GM18505 (cell line): ENCODE data around the gene BORCS5.

Experiments
- ATAC-seq: cut with Tn5 transposase; IDR thresholded peaks from one replicate; pipeline ENCODE4 v1.9.1; 2021; ENCODE audit not compliant: unreplicated experiment
- POLR2A ChIP-seq: IDR thresholded peaks from 4 replicates; pipeline ENCODE4 v1.6.1; 2011; ENCODE audit warnings: borderline replicate concordance; ENCODE audit not compliant: insufficient read depth, insufficient read length; ENCODE audit errors: extremely low read depth

Gene BORCS5

GRCh38 chr12:12367482-12367998 lies 10.7 kb downstream of the BORCS5 start:
- TF ChIP-seq POLR2A, result no peak
- no peak for ATAC-seq

- no peak for TF ChIP-seq POLR2A
- no peak for ATAC-seq
Observed at GRCh38 chr12:12372946-12373722, 16.3 kb downstream of the BORCS5 start.

- ATAC-seq, result no peak
Observed at GRCh38 chr12:12376646-12377448, 20.0 kb downstream of the BORCS5 start.

GRCh38 chr12:12378616-12379015 lies 21.7 kb downstream of the BORCS5 start:
- no peak for ATAC-seq
- TF ChIP-seq POLR2A, result no peak

More at GRCh38 chr12:12376646-12377448, 20.0 kb downstream of the BORCS5 start:
- no peak for TF ChIP-seq POLR2A

- TF ChIP-seq POLR2A, result no peak
- no peak for ATAC-seq
Observed at GRCh38 chr12:12379831-12380730, 23.2 kb downstream of the BORCS5 start.

- ATAC-seq, result no peak
- TF ChIP-seq POLR2A, result no peak
Observed at GRCh38 chr12:12380949-12381593, 24.2 kb downstream of the BORCS5 start.

- no peak for TF ChIP-seq POLR2A
Observed at GRCh38 chr12:12381982-12382381, 25.1 kb downstream of the BORCS5 start.

GRCh38 chr12:12384571-12385340 lies 27.9 kb downstream of the BORCS5 start:
- TF ChIP-seq POLR2A, result no peak
- ATAC-seq, result no peak

More at GRCh38 chr12:12381982-12382381, 25.1 kb downstream of the BORCS5 start:
- no peak for ATAC-seq

GRCh38 chr12:12387501-12387900 lies 30.6 kb downstream of the BORCS5 start:
- no peak for ATAC-seq
- TF ChIP-seq POLR2A, result no peak

- TF ChIP-seq POLR2A, result no peak
- ATAC-seq, result no peak
Observed at GRCh38 chr12:12392413-12392812, 35.5 kb downstream of the BORCS5 start.

GRCh38 chr12:12393171-12393570 lies 36.3 kb downstream of the BORCS5 start:
- no peak for ATAC-seq

GRCh38 chr12:12396694-12397093 lies 39.8 kb downstream of the BORCS5 start:
- ATAC-seq, result no peak
- TF ChIP-seq POLR2A, result no peak

More at GRCh38 chr12:12393171-12393570, 36.3 kb downstream of the BORCS5 start:
- no peak for TF ChIP-seq POLR2A

- ATAC-seq, result no peak
- no peak for TF ChIP-seq POLR2A
Observed at GRCh38 chr12:12397184-12397583, 40.3 kb downstream of the BORCS5 start.
